Esophagus muscularis mucosa (tissue), 4 donors: ENCODE measurements around the gene ITFG2. TPM values are rescaled to one million over a fixed set of nuclear protein-coding genes. Genes with fewer than 3 reads are reported as not detected.

ENCODE experiments used
- DNase-seq: peaks from one replicate; pipeline ENCODE4 v3.0.0-alpha.2; 2017; ENCODE audit errors: extremely low spot score
- H3K27ac ChIP-seq, 4 donors: fragments of 200-600 bp; sonication (generic); replicated peaks in 1 of 4; 1 replicate in 3 of 4; 2 replicates in 1 of 4; pipeline ENCODE4 v1.5.1; 2016 to 2019; ENCODE audit warnings: mild to moderate bottlenecking in 1 of 4
- H3K27me3 ChIP-seq, 4 donors: fragments of 200-600 bp; sonication (generic); one replicate each; pipeline versions ENCODE4 v1.5.1 to v1.6.0; 2016 to 2019
- H3K36me3 ChIP-seq, 4 donors: fragments of 200-600 bp; sonication (generic); one replicate each; pipeline ENCODE4 v1.5.1; 2016 to 2019
- H3K4me1 ChIP-seq, 4 donors: fragments of 200-600 bp; sonication (generic); one replicate each; pipeline ENCODE4 v1.5.1; 2016 to 2019
- H3K4me3 ChIP-seq, 4 donors: fragments of 200-600 bp; sonication (generic); 1 replicate in 2 of 4; 2 replicates in 2 of 4; pipeline ENCODE4 v1.5.1; 2016 to 2019; ENCODE audit warnings: mild to moderate bottlenecking in 4 of 4, moderate library complexity in 1 of 4
- H3K9me3 ChIP-seq, 4 donors: fragments of 200-600 bp; sonication (generic); 1 replicate in 3 of 4; 2 replicates in 1 of 4; pipeline ENCODE4 v1.5.1; 2016 to 2019
- CTCF ChIP-seq, 3 experiments: fragments of 200-600 bp in 2 of 3; fragments of 450-650 bp in 1 of 3; sonication (generic) in 2 of 3; IDR thresholded peaks; one replicate each; pipeline ENCODE4 v1.5.1; 2017 to 2019; ENCODE audit warnings: antibody characterized with exemption in 3 of 3, mild to moderate bottlenecking in 2 of 3, moderate library complexity in 1 of 3
- EP300 ChIP-seq: sonication (generic); formaldehyde crosslinking; IDR thresholded peaks from one replicate; pipeline ENCODE4 v1.6.1; 2017; ENCODE audit warnings: antibody characterized with exemption
- POLR2A ChIP-seq: fragments of 450-650 bp; IDR thresholded peaks from one replicate; pipeline ENCODE4 v1.6.1; 2017; ENCODE audit warnings: antibody characterized with exemption, moderate library complexity, mild to moderate bottlenecking, low read depth
- POLR2AphosphoS5 ChIP-seq, 2 donors: sonication (generic); formaldehyde crosslinking; IDR thresholded peaks; one replicate each; pipeline ENCODE4 v1.6.1; 2017; ENCODE audit warnings: antibody characterized with exemption in 2 of 2
- WGBS: methylation state at CpG from one replicate; pipeline ENCODE4 v1.1.5; 2018; 5-methylcytosine and 5-hydroxymethylcytosine counted together
- intact Hi-C: fragments of 100-400 bp; cut with DNase I; formaldehyde crosslinking; loops from one replicate; pipeline ENCODE4 v1.15.1; 2023
- total RNA-seq, 4 donors: library from RNA; depleted of rRNA; stranded (reverse); fragments of >200 nt; gene quantifications; one replicate each; pipeline versions ENCODE4 v1.1.0 to v1.2.1, GENCODE V29; 2016

Gene ITFG2
- total RNA-seq, 4 donors from 2014 or later, result 13.6 to 26.2 (median 21.8) TPM

GRCh38 chr12:2775431-2775830, 37.0 kb upstream of the ITFG2 start:
- no peaks in the 10 kb centered on the region for H3K27me3 ChIP-seq
- DNase-seq, result no peak
- TF ChIP-seq CTCF (IDR thresholded peaks at IDR 0.05), result no peak
- TF ChIP-seq POLR2A, result no peak
- no peak for TF ChIP-seq POLR2AphosphoS5 (IDR thresholded peaks at IDR 0.05)
- no peak for TF ChIP-seq EP300
- 93% methylated on average over 4 of the region's 8 CpGs for WGBS
- no peaks in the 10 kb centered on the region for H3K9me3 ChIP-seq
- no peaks in the 10 kb centered on the region for H3K4me1 ChIP-seq
- H3K36me3 ChIP-seq, result no peaks in the 10 kb centered on the region
- H3K27ac ChIP-seq, result no peak overlapping the region
- H3K4me3 ChIP-seq, result no peak overlapping the region
- intact Hi-C loops, result no loop called here

- no peaks in the 10 kb centered on the region for H3K27me3 ChIP-seq
- TF ChIP-seq POLR2AphosphoS5 (IDR thresholded peaks at IDR 0.05) (no peak), CTCF (IDR thresholded peaks at IDR 0.05) (no peak), EP300 (no peak), POLR2A (no peak)
- no peak for DNase-seq
- 84% methylated on average over 20 of the region's 20 CpGs for WGBS
- no peak overlapping the region for H3K4me3 ChIP-seq
- H3K27ac ChIP-seq, result no peak overlapping the region
- H3K36me3 ChIP-seq, result no peaks in the 10 kb centered on the region
- intact Hi-C loops, result no loop called here
- H3K9me3 ChIP-seq, result no peaks in the 10 kb centered on the region
- H3K4me1 ChIP-seq, result no peaks in the 10 kb centered on the region
Measured at GRCh38 chr12:2776129-2776806, 36.2 kb upstream of the ITFG2 start.

GRCh38 chr12:2779281-2779680, 33.2 kb upstream of the ITFG2 start:
- no peak for DNase-seq
- no peak for TF ChIP-seq POLR2A
- no peak for TF ChIP-seq POLR2AphosphoS5 (IDR thresholded peaks at IDR 0.05)
- TF ChIP-seq EP300, result no peak
- no peak for TF ChIP-seq CTCF (IDR thresholded peaks at IDR 0.05)
- Histone ChIP-seq H3K36me3 (no peaks in the 10 kb centered on the region), H3K27me3 (peaks cover 0 to 13% (median 0%) of the 10 kb centered on the region in 4 donors), H3K9me3 (no peaks in the 10 kb centered on the region), H3K27ac (no peak overlapping the region), H3K4me1 (peaks cover 0 to 10% (median 9%) of the 10 kb centered on the region in 4 donors), H3K4me3 (no peak overlapping the region)
- WGBS, result 69% methylated on average over 4 of the region's 4 CpGs
- intact Hi-C loops, result no loop called here

- Histone ChIP-seq H3K27me3 (peaks cover 0 to 19% (median 0%) of the 10 kb centered on the region in 4 donors), H3K36me3 (no peaks in the 10 kb centered on the region), H3K4me3 (peak overlapping the region; percentile 22 to 49 (median 37)), H3K27ac (no peak overlapping the region), H3K9me3 (no peaks in the 10 kb centered on the region), H3K4me1 (peaks cover 0 to 11% (median 10%) of the 10 kb centered on the region in 4 donors)
- DNase-seq, result no peak
- WGBS, result 15% methylated on average over 17 of the region's 25 CpGs
- intact Hi-C loops, result loop anchor here (10.0 kb wide), 1 partner anchor 89 kb away; no protein-coding TSS in a partner anchor
- TF ChIP-seq POLR2AphosphoS5 (IDR thresholded peaks at IDR 0.05), result peak in 1 of 2 donors; percentile 7
- peak; percentile 77 to 96 (median 78) for TF ChIP-seq CTCF (IDR thresholded peaks at IDR 0.05)
- TF ChIP-seq EP300, result no peak
- TF ChIP-seq POLR2A, result no peak
Measured at GRCh38 chr12:2783936-2784600, 28.4 kb upstream of the ITFG2 start.
